PC-9 (cell line): Measurements from ENCODE around the gene OXGR1. TPM values are rescaled to one million over a fixed set of nuclear protein-coding genes. Genes with fewer than 3 reads are reported as not detected.

Experiments
- BruUV-seq: library from RNA; stranded (reverse); fragments of 400-500 nt; replicated peaks from 2 replicates; lab custom pipeline; 2021; lab: Mats Ljungman, UMichigan
- CTCF ChIA-PET: fragments of 300-600 bp; sonication (Branson Sonifier 250); formaldehyde crosslinking; loops from one replicate; lab custom pipeline; 2022; ENCODE audit warnings: antibody characterized with exemption; lab: Charles Lee
- POLR2A ChIA-PET: fragments of 300-600 bp; sonication (Branson Sonifier 250); formaldehyde crosslinking; loops from one replicate; lab custom pipeline; 2022; ENCODE audit warnings: antibody characterized with exemption; ENCODE audit not compliant: unreplicated experiment; lab: Charles Lee
- DNase-seq, 2 experiments: peaks; one replicate each; pipeline versions ENCODE4 v3.0.0 to v3.0.0-alpha.2; 2015 to 2022; ENCODE audit warnings: mixed read lengths in 1 of 2
- H2AFZ ChIP-seq: fragments of 200-600 bp; sonication (generic); 2 replicates; pipeline ENCODE4 v1.8.1; 2017; ENCODE audit warnings: antibody characterized with exemption
- H3F3A ChIP-seq: fragments of 200-600 bp; sonication (generic); 2 replicates; pipeline ENCODE4 v1.8.1; 2017; ENCODE audit warnings: antibody characterized with exemption, mild to moderate bottlenecking, low read depth; ENCODE audit not compliant: insufficient read depth
- H3K27ac ChIP-seq: fragments of 200-600 bp; sonication (generic); 2 replicates; pipeline ENCODE4 v1.6.1; 2016; ENCODE audit warnings: mixed run types
- H3K27me3 ChIP-seq: fragments of 200-600 bp; sonication (generic); 2 replicates; pipeline ENCODE4 v1.6.1; 2016; ENCODE audit warnings: low read depth, mixed run types; ENCODE audit not compliant: insufficient read depth
- H3K36me3 ChIP-seq: fragments of 200-600 bp; sonication (generic); 2 replicates; pipeline ENCODE4 v1.6.1; 2016; ENCODE audit warnings: low read depth, mixed run types
- H3K4me1 ChIP-seq: fragments of 200-600 bp; sonication (generic); replicated peaks from 2 replicates; pipeline ENCODE4 v1.6.1; 2016; ENCODE audit warnings: mixed run types; ENCODE audit not compliant: insufficient read depth
- H3K4me2 ChIP-seq: fragments of 200-600 bp; sonication (generic); 2 replicates; pipeline ENCODE4 v1.6.1; 2017; ENCODE audit warnings: mixed run types
- H3K4me3 ChIP-seq: fragments of 200-600 bp; sonication (generic); 2 replicates; pipeline ENCODE4 v1.6.1; 2016; ENCODE audit warnings: mixed run types
- H3K79me2 ChIP-seq: fragments of 200-600 bp; sonication (generic); 2 replicates; pipeline ENCODE4 v1.6.1; 2017; ENCODE audit warnings: low read depth, mixed run types
- H3K9me2 ChIP-seq: fragments of 200-600 bp; sonication (generic); 2 replicates; pipeline ENCODE4 v1.8.1; 2017; ENCODE audit warnings: mild to moderate bottlenecking; ENCODE audit not compliant: insufficient read depth
- H3K9me3 ChIP-seq: fragments of 200-600 bp; sonication (generic); 2 replicates; pipeline ENCODE4 v1.8.1; 2016; ENCODE audit warnings: low read depth; ENCODE audit not compliant: insufficient read depth
- H4K20me1 ChIP-seq: fragments of 200-600 bp; sonication (generic); 2 replicates; pipeline ENCODE4 v1.8.1; 2017; ENCODE audit not compliant: insufficient read depth
- CTCF ChIP-seq: fragments of 200-600 bp; sonication (generic); conservative IDR thresholded peaks from 2 replicates; pipeline ENCODE4 v1.6.1; 2017; ENCODE audit warnings: mixed run types, antibody characterized with exemption, mild to moderate bottlenecking, moderate library complexity
- EZH2 ChIP-seq: fragments of 200-600 bp; sonication (generic); IDR thresholded peaks from 2 replicates; pipeline ENCODE4 v1.8.0; 2017; ENCODE audit warnings: antibody characterized with exemption, low read depth
- intact Hi-C: fragments of 100-400 bp; cut with micrococcal nuclease; formaldehyde crosslinking; loops from one replicate; pipeline ENCODE4 v1.10.0; 2022; ENCODE audit not compliant: unreplicated experiment
- total RNA-seq: library from RNA; stranded (reverse); gene quantifications from 2 replicates; pipeline ENCODE4 v1.2.3, GENCODE V29; 2021

Gene OXGR1
- total RNA-seq, 1 experiment from 2014 or later: not detected

GRCh38 chr13:97000295-97000925 is 6.1 kb upstream of the OXGR1 start:
- H3K79me2 ChIP-seq: no peaks in the 10 kb centered on the region
- no peak for DNase-seq
- CTCF ChIA-PET: no interaction called here
- no TSS peak for BruUV-seq
- POLR2A ChIA-PET: no interaction called here
- H3K4me3 ChIP-seq: no peak overlapping the region
- no peak overlapping the region for H2AFZ ChIP-seq
- peaks cover 7% of the 10 kb centered on the region; the same call in 1 of the 2 replicates for H3K27me3 ChIP-seq
- no peaks in the 10 kb centered on the region for H3F3A ChIP-seq
- no peak overlapping the region for H3K4me2 ChIP-seq
- H3K9me3 ChIP-seq: no peaks in the 10 kb centered on the region
- no peak overlapping the region for H3K27ac ChIP-seq
- intact Hi-C loops: no loop called here
- H3K36me3 ChIP-seq: no peaks in the 10 kb centered on the region
- H3K9me2 ChIP-seq: no peaks in the 10 kb centered on the region
- peaks cover 1% of the 10 kb centered on the region; the same call in 1 of the 2 replicates for H3K4me1 ChIP-seq
- no peak for TF ChIP-seq CTCF
- no peak for TF ChIP-seq EZH2
- no peaks in the 10 kb centered on the region; the same call in 1 of the 2 replicates for H4K20me1 ChIP-seq

- ChIA-PET CTCF (no interaction called here), POLR2A (no interaction called here)
- Histone ChIP-seq H3K36me3 (no peaks in the 10 kb centered on the region), H3K9me3 (no peaks in the 10 kb centered on the region), H3K27me3 (peaks cover 18% of the 10 kb centered on the region), H2AFZ (no peak overlapping the region), H3K9me2 (no peaks in the 10 kb centered on the region), H4K20me1 (no peaks in the 10 kb centered on the region; the same call in 1 of the 2 replicates), H3F3A (no peaks in the 10 kb centered on the region), H3K4me3 (no peak overlapping the region), H3K4me2 (no peak overlapping the region), H3K4me1 (no peaks in the 10 kb centered on the region; the same call in 1 of the 2 replicates), H3K79me2 (no peaks in the 10 kb centered on the region), H3K27ac (no peak overlapping the region)
- intact Hi-C loops: no loop called here
- no peak for TF ChIP-seq EZH2
- TF ChIP-seq CTCF: no peak
- DNase-seq: no peak
- BruUV-seq: no TSS peak
Measured at GRCh38 chr13:96999091-96999490, 4.8 kb upstream of the OXGR1 start.

GRCh38 chr13:96998051-96998450 is 3.8 kb upstream of the OXGR1 start:
- no peak overlapping the region for H2AFZ ChIP-seq
- ChIA-PET CTCF (no interaction called here), POLR2A (no interaction called here)
- no peaks in the 10 kb centered on the region for H3K9me3 ChIP-seq
- no peak overlapping the region for H3K4me3 ChIP-seq
- H3K79me2 ChIP-seq: no peaks in the 10 kb centered on the region
- peaks cover 21% of the 10 kb centered on the region for H3K27me3 ChIP-seq
- no peak for DNase-seq
- no peaks in the 10 kb centered on the region; the same call in 1 of the 2 replicates for H4K20me1 ChIP-seq
- BruUV-seq: no TSS peak
- H3K9me2 ChIP-seq: no peaks in the 10 kb centered on the region
- intact Hi-C loops: no loop called here
- H3K4me2 ChIP-seq: no peak overlapping the region
- no peaks in the 10 kb centered on the region; the same call in 1 of the 2 replicates for H3K4me1 ChIP-seq
- TF ChIP-seq CTCF (no peak), EZH2 (no peak)
- no peaks in the 10 kb centered on the region for H3K36me3 ChIP-seq
- no peak overlapping the region for H3K27ac ChIP-seq
- no peaks in the 10 kb centered on the region for H3F3A ChIP-seq
